CD4-positive, CD25-positive, alpha-beta regulatory T cell (primary cell): ENCODE measurements around the gene TRIM41. TPM values are rescaled to one million over a fixed set of nuclear protein-coding genes. Genes with fewer than 3 reads are reported as not detected.

ENCODE experiments used
- ATAC-seq, 2 donors: fragments of 150-1000 bp; cut with Tn5 transposase; one replicate each; pipeline ENCODE4 v1.10.0; 2021; ENCODE audit warnings: low read depth in 2 of 2, moderate number of reproducible peaks in 2 of 2, moderate library complexity in 1 of 2
- DNase-seq, 3 donors: peaks; one replicate each; pipeline versions ENCODE4 v3.0.0 to v3.0.0-alpha.2; 2012 to 2022; ENCODE audit warnings: mixed read lengths in 1 of 3
- H3K27ac ChIP-seq: one replicate; pipeline ENCODE4 v1.7.0; 2013; ENCODE audit warnings: mild to moderate bottlenecking, low read length; ENCODE audit not compliant: insufficient read depth, poor library complexity, severe bottlenecking
- H3K27me3 ChIP-seq: one replicate; pipeline ENCODE4 v1.7.0; 2013; ENCODE audit warnings: low read length; ENCODE audit not compliant: control insufficient read depth, insufficient read depth
- H3K36me3 ChIP-seq: one replicate; pipeline ENCODE4 v1.7.0; 2013; ENCODE audit warnings: mild to moderate bottlenecking, low read length, moderate library complexity; ENCODE audit not compliant: control insufficient read depth, insufficient read depth
- H3K4me1 ChIP-seq: 2 replicates; pipeline ENCODE4 v1.7.0; 2013; ENCODE audit warnings: mild to moderate bottlenecking, low read length; ENCODE audit not compliant: insufficient read depth, control insufficient read depth, poor library complexity, severe bottlenecking
- H3K4me3 ChIP-seq: one replicate; pipeline ENCODE4 v1.7.0; 2013; ENCODE audit warnings: low read depth, mild to moderate bottlenecking, low read length, moderate library complexity
- H3K9me3 ChIP-seq, 2 experiments: 1 replicate in 1 of 2; 2 replicates in 1 of 2; pipeline ENCODE4 v1.7.0; 2013; ENCODE audit warnings: low read length in 2 of 2, mild to moderate bottlenecking in 1 of 2, moderate library complexity in 1 of 2; ENCODE audit not compliant: control insufficient read depth in 2 of 2
- H3K27ac Mint-ChIP-seq, 3 donors: one replicate each; pipeline ENCODE4 v1.8.0; 2020 to 2022; ENCODE audit warnings: mild to moderate bottlenecking in 3 of 3, mixed read lengths in 3 of 3, moderate library complexity in 2 of 3
- H3K27me3 Mint-ChIP-seq: one replicate; pipeline ENCODE4 v1.8.0; 2022; ENCODE audit warnings: mild to moderate bottlenecking, mixed read lengths
- H3K36me3 Mint-ChIP-seq: one replicate; pipeline ENCODE4 v1.8.0; 2020; ENCODE audit warnings: mixed read lengths
- H3K4me1 Mint-ChIP-seq, 4 donors: one replicate each; pipeline ENCODE4 v1.8.0; 2020 to 2022; ENCODE audit warnings: mixed read lengths in 4 of 4, mild to moderate bottlenecking in 1 of 4
- H3K4me3 Mint-ChIP-seq, 4 donors: one replicate each; pipeline ENCODE4 v1.8.0; 2020 to 2022; ENCODE audit warnings: mild to moderate bottlenecking in 4 of 4, mixed read lengths in 4 of 4, moderate library complexity in 3 of 4
- H3K9me3 Mint-ChIP-seq, 7 donors: one replicate each; pipeline ENCODE4 v1.8.0; 2020 to 2022; ENCODE audit warnings: mixed read lengths in 7 of 7, mild to moderate bottlenecking in 3 of 7, moderate library complexity in 2 of 7
- polyA plus RNA-seq, 4 donors: library from polyadenylated mRNA; unstranded; fragments of 300-500 nt; fragmentation: Illumina TruSeq; gene quantifications; one replicate each; pipeline ENCODE4 v1.2.3, GENCODE V29; 2021
- total RNA-seq: library from RNA; stranded (reverse); gene quantifications from one replicate; pipeline ENCODE4 v1.2.3, GENCODE V29; 2022

TRIM41 gene
- total and polyA plus RNA-seq, 5 donors from 2014 or later: 0.67 to 40.8 (median 1.0) TPM

- H3K4me1 ChIP-seq: peaks cover 21% of the 10 kb centered on the region
- no peaks in the 10 kb centered on the region for H3K9me3 ChIP-seq
- DNase-seq (no peak), ATAC-seq (no peak)
- Mint-ChIP-seq H3K27ac (no peak overlapping the region), H3K27me3 (peaks cover 18% of the 10 kb centered on the region), H3K36me3 (peaks cover 12% of the 10 kb centered on the region), H3K9me3 (peaks cover 0 to 11% (median 0%) of the 10 kb centered on the region in 7 donors), H3K4me3 (no peak overlapping the region), H3K4me1 (peaks cover 5 to 27% (median 14%) of the 10 kb centered on the region in 4 donors)
- H3K27ac ChIP-seq: no peak overlapping the region
- H3K4me3 ChIP-seq: no peak overlapping the region
- no peaks in the 10 kb centered on the region for H3K36me3 ChIP-seq
- H3K27me3 ChIP-seq: no peaks in the 10 kb centered on the region
These were observed 27.8 kb upstream of the TRIM41 start for GRCh38 chr5:181195249-181195761.

- Mint-ChIP-seq H3K4me3 (no peak overlapping the region), H3K27me3 (peaks cover 14% of the 10 kb centered on the region), H3K27ac (no peak overlapping the region)
These were observed 25.6 kb upstream of the TRIM41 start for GRCh38 chr5:181197326-181197951.

GRCh38 chr5:181198106-181198685, 24.9 kb upstream of the TRIM41 start:
- H3K27me3 Mint-ChIP-seq: peaks cover 20% of the 10 kb centered on the region

More at GRCh38 chr5:181197326-181197951, 25.6 kb upstream of the TRIM41 start:
- no peak overlapping the region for H3K27ac ChIP-seq
- no peaks in the 10 kb centered on the region for H3K27me3 ChIP-seq
- Mint-ChIP-seq H3K4me1 (peaks cover 0 to 15% (median 6%) of the 10 kb centered on the region in 4 donors), H3K36me3 (peaks cover 4% of the 10 kb centered on the region), H3K9me3 (peaks cover 0 to 3% (median 0%) of the 10 kb centered on the region in 7 donors)
- H3K9me3 ChIP-seq: no peaks in the 10 kb centered on the region
- no peaks in the 10 kb centered on the region for H3K36me3 ChIP-seq
- DNase-seq (no peak), ATAC-seq (no peak)
- H3K4me3 ChIP-seq: no peak overlapping the region
- H3K4me1 ChIP-seq: peaks cover 6% of the 10 kb centered on the region

GRCh38 chr5:181198905-181199519, 24.1 kb upstream of the TRIM41 start:
- ATAC-seq (no peak), DNase-seq (no peak)
- no peaks in the 10 kb centered on the region for H3K36me3 Mint-ChIP-seq
- peaks cover 0 to 3% (median 0%) of the 10 kb centered on the region in 7 donors for H3K9me3 Mint-ChIP-seq
- no peak overlapping the region for H3K27ac Mint-ChIP-seq
- peaks cover 28% of the 10 kb centered on the region for H3K27me3 Mint-ChIP-seq
- peak overlapping the region in 1 of 4 donors; percentile 44 for H3K4me3 Mint-ChIP-seq
- Histone ChIP-seq H3K27ac (no peak overlapping the region), H3K36me3 (no peaks in the 10 kb centered on the region), H3K27me3 (peaks cover 3% of the 10 kb centered on the region), H3K9me3 (no peaks in the 10 kb centered on the region), H3K4me3 (no peak overlapping the region), H3K4me1 (peaks cover 5% of the 10 kb centered on the region)
- peaks cover 0 to 11% (median 0%) of the 10 kb centered on the region in 4 donors for H3K4me1 Mint-ChIP-seq

More at GRCh38 chr5:181198106-181198685, 24.9 kb upstream of the TRIM41 start:
- peak overlapping the region in 2 of 4 donors; percentile 44 to 62 for H3K4me3 Mint-ChIP-seq
- no peak overlapping the region for H3K27ac Mint-ChIP-seq
- ATAC-seq: no peak
- H3K4me1 Mint-ChIP-seq: peaks cover 0 to 9% (median 2%) of the 10 kb centered on the region in 4 donors
- Histone ChIP-seq H3K4me3 (no peak overlapping the region), H3K36me3 (no peaks in the 10 kb centered on the region), H3K27ac (no peak overlapping the region), H3K4me1 (no peaks in the 10 kb centered on the region), H3K27me3 (peaks cover 3% of the 10 kb centered on the region), H3K9me3 (no peaks in the 10 kb centered on the region)
- peaks cover 0 to 3% (median 0%) of the 10 kb centered on the region in 7 donors for H3K9me3 Mint-ChIP-seq
- peaks cover 4% of the 10 kb centered on the region for H3K36me3 Mint-ChIP-seq
- DNase-seq: no peak

GRCh38 chr5:181199881-181200638, 23.0 kb upstream of the TRIM41 start:
- Mint-ChIP-seq H3K9me3 (peaks cover 0 to 2% (median 0%) of the 10 kb centered on the region in 7 donors), H3K4me1 (peaks cover 0 to 14% (median 0%) of the 10 kb centered on the region in 4 donors), H3K27me3 (peaks cover 32% of the 10 kb centered on the region), H3K27ac (no peak overlapping the region), H3K4me3 (peak overlapping the region in 1 of 4 donors; percentile 67), H3K36me3 (no peaks in the 10 kb centered on the region)
- ATAC-seq (no peak), DNase-seq (no peak)
- Histone ChIP-seq H3K9me3 (no peaks in the 10 kb centered on the region), H3K4me3 (no peak overlapping the region), H3K36me3 (no peaks in the 10 kb centered on the region), H3K4me1 (peaks cover 15% of the 10 kb centered on the region), H3K27ac (no peak overlapping the region), H3K27me3 (peaks cover 3% of the 10 kb centered on the region)

- H3K27me3 ChIP-seq: peaks cover 3% of the 10 kb centered on the region
- no peak overlapping the region for H3K27ac Mint-ChIP-seq
- no peak overlapping the region for H3K4me3 ChIP-seq
- peaks cover under 1% of the 10 kb centered on the region for H3K36me3 Mint-ChIP-seq
- peaks cover 22% of the 10 kb centered on the region for H3K4me1 ChIP-seq
- ATAC-seq (no peak), DNase-seq (no peak)
- peak overlapping the region in 2 of 4 donors; percentile 55 to 77 for H3K4me3 Mint-ChIP-seq
- H3K4me1 Mint-ChIP-seq: peaks cover 0 to 15% (median 4%) of the 10 kb centered on the region in 4 donors
- no peaks in the 10 kb centered on the region for H3K9me3 ChIP-seq
- H3K36me3 ChIP-seq: no peaks in the 10 kb centered on the region
- H3K9me3 Mint-ChIP-seq: peaks cover 0 to 3% (median 0%) of the 10 kb centered on the region in 7 donors
- peaks cover 40% of the 10 kb centered on the region for H3K27me3 Mint-ChIP-seq
- no peak overlapping the region for H3K27ac ChIP-seq
These were observed 22.3 kb upstream of the TRIM41 start for GRCh38 chr5:181200816-181201215.

GRCh38 chr5:181203093-181203711, 19.9 kb upstream of the TRIM41 start:
- ATAC-seq (no peak), DNase-seq (no peak)
- peaks cover 8% of the 10 kb centered on the region for H3K27me3 ChIP-seq
- Mint-ChIP-seq H3K9me3 (peaks cover 0 to 11% (median 3%) of the 10 kb centered on the region in 7 donors), H3K4me1 (peaks cover 11 to 37% (median 25%) of the 10 kb centered on the region in 4 donors), H3K36me3 (peaks cover 7% of the 10 kb centered on the region), H3K27ac (no peak overlapping the region), H3K4me3 (peak overlapping the region in 3 of 4 donors; percentile 78 to 91 (median 85)), H3K27me3 (peaks cover 60% of the 10 kb centered on the region)
- no peak overlapping the region for H3K4me3 ChIP-seq
- H3K36me3 ChIP-seq: no peaks in the 10 kb centered on the region
- peaks cover 41% of the 10 kb centered on the region for H3K4me1 ChIP-seq
- no peaks in the 10 kb centered on the region for H3K9me3 ChIP-seq
- H3K27ac ChIP-seq: no peak overlapping the region
